ENCODE measurements around the gene CEBPG. TPM values are rescaled to one million over a fixed set of nuclear protein-coding genes. Genes with fewer than 3 reads are reported as not detected.

Gene CEBPG
- total and polyA plus RNA-seq, 2 donors = 16.8 to 21.0 TPM

DNA sequence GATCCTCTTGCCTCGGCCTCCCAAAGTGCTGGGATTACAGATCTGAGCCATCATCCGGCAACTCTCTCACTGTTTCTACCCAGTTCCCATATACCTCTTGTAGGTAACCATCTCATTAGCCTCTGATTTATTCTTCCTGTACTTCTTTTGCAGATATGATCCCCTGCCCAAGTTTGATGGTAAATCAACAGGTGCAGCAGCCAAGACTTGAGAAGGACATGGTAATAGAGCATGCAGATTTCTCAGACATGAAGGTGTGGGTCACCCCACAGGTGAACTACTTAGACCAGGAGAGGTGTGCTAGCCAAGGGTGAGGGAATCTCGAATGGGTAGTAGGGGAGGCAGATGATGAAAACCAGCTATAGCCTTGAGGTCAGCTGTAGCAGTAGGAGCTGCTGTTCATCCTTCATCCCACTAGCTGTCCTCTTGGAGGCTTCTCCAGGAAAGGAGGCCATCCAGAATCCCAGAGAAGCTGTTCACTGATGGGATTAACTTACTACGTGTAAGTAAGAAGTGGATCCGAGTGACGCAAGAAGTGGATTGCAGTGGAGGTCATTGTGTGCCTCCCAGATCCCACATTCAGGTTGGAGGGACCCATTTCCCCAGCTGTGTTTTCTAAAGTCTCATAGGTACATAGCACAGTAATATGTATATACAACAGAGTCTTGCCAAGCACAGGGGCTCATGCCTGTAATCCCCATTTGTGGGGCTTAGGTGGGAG, 10.8 kb upstream of the CEBPG start:
- Histone ChIP-seq H3K4me3 (ENCODE audit: low read length in 2 of 2) (no peak overlapping the region), H3K9me3 (ENCODE audit: control insufficient read depth in 2 of 2, insufficient read depth in 1 of 2, low read length in 1 of 2) (no peaks in the 10 kb centered on the region), H3K4me1 (ENCODE audit: control insufficient read depth in 2 of 2, insufficient read depth in 2 of 2, low read length in 2 of 2) (no peaks in the 10 kb centered on the region), H3K27ac (ENCODE audit: low read depth in 1 of 2, low read length in 1 of 2) (no peak overlapping the region), H3K27me3 (ENCODE audit: control insufficient read depth in 2 of 2, insufficient read depth in 1 of 2, low read length in 1 of 2) (peaks cover 0 to 4% of the 10 kb centered on the region in 2 donors), H3K36me3 (ENCODE audit: control insufficient read depth in 2 of 2, insufficient read depth in 2 of 2, low read length in 1 of 2) (no peaks in the 10 kb centered on the region)
- DNase-seq (ENCODE audit: low read depth in 6 of 9, low spot score in 9 of 9) = no peak
- WGBS = 94% methylated on average over 6 of the region's 6 CpGs

DNA sequence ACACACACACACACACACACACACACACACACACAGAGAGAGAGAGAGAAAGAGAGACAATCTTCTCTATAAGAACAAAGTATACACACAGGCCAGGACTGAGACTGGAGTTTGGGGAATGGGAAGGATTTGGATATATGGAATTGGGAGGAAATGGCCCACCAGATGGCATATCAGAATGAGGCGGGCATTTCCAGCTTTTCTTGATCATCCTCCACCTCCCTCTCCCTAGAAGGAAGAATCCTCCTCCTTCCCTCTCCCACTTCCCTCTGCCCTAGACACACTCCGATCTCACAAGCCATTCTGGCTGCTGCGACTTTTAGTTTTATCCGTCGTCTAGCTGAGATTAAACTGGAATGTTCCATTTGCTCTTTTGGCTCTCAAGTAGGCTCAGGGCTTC, 10.0 kb upstream of the CEBPG start:
- H3K27ac ChIP-seq (ENCODE audit: low read depth in 1 of 2, low read length in 1 of 2) = no peak overlapping the region
- WGBS = 93% methylated on average over 5 of the region's 5 CpGs
- no peaks in the 10 kb centered on the region for H3K9me3 ChIP-seq (ENCODE audit: control insufficient read depth in 2 of 2, insufficient read depth in 1 of 2, low read length in 1 of 2)
- H3K4me1 ChIP-seq (ENCODE audit: control insufficient read depth in 2 of 2, insufficient read depth in 2 of 2, low read length in 2 of 2) = no peaks in the 10 kb centered on the region
- H3K4me3 ChIP-seq (ENCODE audit: low read length in 2 of 2) = no peak overlapping the region
- no peaks in the 10 kb centered on the region for H3K36me3 ChIP-seq (ENCODE audit: control insufficient read depth in 2 of 2, insufficient read depth in 2 of 2, low read length in 1 of 2)
- no peak for DNase-seq (ENCODE audit: low read depth in 6 of 9, low spot score in 9 of 9)
- peaks cover 0 to 4% of the 10 kb centered on the region in 2 donors for H3K27me3 ChIP-seq (ENCODE audit: control insufficient read depth in 2 of 2, insufficient read depth in 1 of 2, low read length in 1 of 2)

DNA sequence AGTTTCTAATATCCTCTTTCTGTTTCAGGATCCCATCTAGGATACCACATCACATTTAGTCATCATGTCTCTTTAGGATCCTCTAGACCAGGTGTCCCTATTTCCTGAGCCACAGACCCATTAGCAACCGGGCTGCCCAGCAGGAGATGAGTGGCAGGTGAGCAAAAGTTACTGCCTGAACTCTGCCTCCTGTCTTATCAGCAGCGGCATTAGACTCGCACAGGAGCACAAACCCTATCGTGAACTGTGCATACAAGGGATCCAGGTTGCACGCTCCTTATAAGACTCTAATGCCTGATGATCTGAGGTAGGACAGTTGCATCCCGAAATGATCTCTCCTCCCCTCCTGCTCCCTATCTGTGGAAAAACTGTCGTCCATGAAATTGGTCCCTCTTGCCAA, 7.8 kb upstream of the CEBPG start:
- WGBS = 91% methylated on average over 7 of the region's 7 CpGs
- no peak for DNase-seq (ENCODE audit: low read depth in 6 of 9, low spot score in 9 of 9)

DNA sequence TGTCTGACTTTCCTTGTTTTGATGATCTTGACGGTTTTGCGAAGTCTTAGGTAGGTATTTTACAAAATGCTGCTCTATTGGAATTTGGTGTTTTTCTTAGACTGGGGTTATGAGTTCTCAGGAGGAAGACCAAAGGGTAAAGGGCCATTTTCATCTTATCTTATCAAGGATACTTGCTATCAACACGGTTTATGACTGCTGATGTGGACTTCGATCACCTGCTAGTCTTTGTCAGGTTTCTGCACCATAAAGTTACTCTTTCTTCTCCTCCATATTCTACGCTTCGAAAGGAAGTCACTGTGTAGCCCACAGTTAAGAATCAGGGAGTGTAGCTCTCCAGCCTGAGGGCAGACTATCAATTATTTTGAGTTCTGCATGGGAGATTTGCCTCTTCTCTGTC, 7.4 kb upstream of the CEBPG start:
- Histone ChIP-seq H3K36me3 (ENCODE audit: control insufficient read depth in 2 of 2, insufficient read depth in 2 of 2, low read length in 1 of 2) (no peaks in the 10 kb centered on the region), H3K4me3 (ENCODE audit: low read length in 2 of 2) (no peak overlapping the region), H3K27me3 (ENCODE audit: control insufficient read depth in 2 of 2, insufficient read depth in 1 of 2, low read length in 1 of 2) (peaks cover 0 to 15% of the 10 kb centered on the region in 2 donors), H3K9me3 (ENCODE audit: control insufficient read depth in 2 of 2, insufficient read depth in 1 of 2, low read length in 1 of 2) (no peaks in the 10 kb centered on the region), H3K4me1 (ENCODE audit: control insufficient read depth in 2 of 2, insufficient read depth in 2 of 2, low read length in 2 of 2) (no peaks in the 10 kb centered on the region), H3K27ac (ENCODE audit: low read depth in 1 of 2, low read length in 1 of 2) (no peak overlapping the region)
- WGBS = 80% methylated on average over 6 of the region's 6 CpGs
- no peak for DNase-seq (ENCODE audit: low read depth in 6 of 9, low spot score in 9 of 9)

More for the DNA sequence above, 7.8 kb upstream of the CEBPG start:
- no peak overlapping the region for H3K4me3 ChIP-seq (ENCODE audit: low read length in 2 of 2)
- no peaks in the 10 kb centered on the region for H3K9me3 ChIP-seq (ENCODE audit: control insufficient read depth in 2 of 2, insufficient read depth in 1 of 2, low read length in 1 of 2)
- H3K27ac ChIP-seq (ENCODE audit: low read depth in 1 of 2, low read length in 1 of 2) = no peak overlapping the region
- no peaks in the 10 kb centered on the region for H3K36me3 ChIP-seq (ENCODE audit: control insufficient read depth in 2 of 2, insufficient read depth in 2 of 2, low read length in 1 of 2)
- H3K4me1 ChIP-seq (ENCODE audit: control insufficient read depth in 2 of 2, insufficient read depth in 2 of 2, low read length in 2 of 2) = no peaks in the 10 kb centered on the region
- peaks cover 0 to 10% of the 10 kb centered on the region in 2 donors for H3K27me3 ChIP-seq (ENCODE audit: control insufficient read depth in 2 of 2, insufficient read depth in 1 of 2, low read length in 1 of 2)

DNA sequence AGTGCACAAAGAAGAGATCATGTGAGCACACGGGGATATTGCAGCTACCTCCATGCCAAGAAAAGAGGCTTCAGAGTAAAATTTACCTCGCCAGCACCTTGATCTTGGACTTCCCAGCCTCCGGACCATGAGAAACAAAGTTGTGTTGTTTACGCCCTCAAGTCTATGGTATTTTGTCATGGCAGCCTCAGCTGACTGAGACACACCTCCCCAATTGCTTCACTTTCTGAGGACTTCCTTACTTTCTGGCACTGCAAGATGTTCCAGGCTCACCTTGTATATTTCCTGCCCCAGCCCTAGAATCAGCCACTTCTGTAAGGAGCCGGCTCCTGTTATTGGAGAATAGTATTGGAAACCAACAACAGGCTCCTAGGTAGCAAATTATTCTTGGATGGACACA, 6.6 kb upstream of the CEBPG start:
- H3K27me3 ChIP-seq (ENCODE audit: control insufficient read depth in 2 of 2, insufficient read depth in 1 of 2, low read length in 1 of 2) = peaks cover 0 to 21% of the 10 kb centered on the region in 2 donors
- H3K4me1 ChIP-seq (ENCODE audit: control insufficient read depth in 2 of 2, insufficient read depth in 2 of 2, low read length in 2 of 2) = no peaks in the 10 kb centered on the region
- H3K4me3 ChIP-seq (ENCODE audit: low read length in 2 of 2) = no peak overlapping the region
- no peak for DNase-seq (ENCODE audit: low read depth in 6 of 9, low spot score in 9 of 9)
- WGBS = 90% methylated on average over 5 of the region's 5 CpGs
- H3K27ac ChIP-seq (ENCODE audit: low read depth in 1 of 2, low read length in 1 of 2) = no peak overlapping the region
- H3K36me3 ChIP-seq (ENCODE audit: control insufficient read depth in 2 of 2, insufficient read depth in 2 of 2, low read length in 1 of 2) = no peaks in the 10 kb centered on the region
- no peaks in the 10 kb centered on the region for H3K9me3 ChIP-seq (ENCODE audit: control insufficient read depth in 2 of 2, insufficient read depth in 1 of 2, low read length in 1 of 2)

DNA sequence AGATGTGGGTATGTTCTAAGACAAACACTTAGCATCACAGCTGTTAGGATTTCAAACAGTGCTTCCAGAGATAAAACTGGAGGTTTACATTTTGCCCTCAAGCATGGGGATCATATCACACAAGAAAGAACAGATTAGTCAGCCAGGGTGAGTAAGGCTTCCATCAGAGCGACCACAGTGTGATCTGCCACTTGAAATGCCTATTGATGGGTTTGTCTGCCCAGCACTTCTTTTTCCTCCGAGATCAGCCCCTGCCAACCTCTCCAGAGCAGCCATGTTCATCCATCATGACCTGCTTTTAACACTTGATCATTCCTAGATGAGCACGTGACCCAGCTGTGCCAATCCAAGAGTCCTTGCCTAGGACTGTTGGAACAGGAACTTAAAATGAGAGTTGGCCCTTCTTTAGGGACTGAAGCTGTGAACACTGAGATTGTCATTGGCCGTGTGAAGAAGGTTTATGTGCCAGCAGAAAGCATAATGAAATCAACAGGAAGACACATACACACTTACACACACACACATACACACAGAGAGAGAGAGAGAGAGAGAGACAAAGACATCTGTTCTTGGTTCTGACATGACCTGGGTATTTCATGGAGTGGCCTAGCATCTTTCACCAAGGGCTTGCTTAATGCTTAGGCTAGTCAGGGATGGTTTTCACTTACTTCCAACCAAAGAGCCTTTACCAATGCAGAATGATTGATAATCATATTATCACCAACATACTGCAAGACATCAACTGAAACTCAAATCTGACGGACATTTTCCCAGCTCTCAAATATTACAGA, 5.2 kb upstream of the CEBPG start:
- Histone ChIP-seq H3K36me3 (ENCODE audit: control insufficient read depth in 2 of 2, insufficient read depth in 2 of 2, low read length in 1 of 2) (no peaks in the 10 kb centered on the region), H3K4me3 (ENCODE audit: low read length in 2 of 2) (no peak overlapping the region), H3K9me3 (ENCODE audit: control insufficient read depth in 2 of 2, insufficient read depth in 1 of 2, low read length in 1 of 2) (no peaks in the 10 kb centered on the region), H3K27ac (ENCODE audit: low read depth in 1 of 2, low read length in 1 of 2) (no peak overlapping the region), H3K27me3 (ENCODE audit: control insufficient read depth in 2 of 2, insufficient read depth in 1 of 2, low read length in 1 of 2) (peaks cover 0 to 33% of the 10 kb centered on the region in 2 donors), H3K4me1 (ENCODE audit: control insufficient read depth in 2 of 2, insufficient read depth in 2 of 2, low read length in 2 of 2) (peaks cover 0 to 5% of the 10 kb centered on the region in 2 donors)
- WGBS = 86% methylated on average over 5 of the region's 5 CpGs
- no peak for DNase-seq (ENCODE audit: low read depth in 6 of 9, low spot score in 9 of 9)

DNA sequence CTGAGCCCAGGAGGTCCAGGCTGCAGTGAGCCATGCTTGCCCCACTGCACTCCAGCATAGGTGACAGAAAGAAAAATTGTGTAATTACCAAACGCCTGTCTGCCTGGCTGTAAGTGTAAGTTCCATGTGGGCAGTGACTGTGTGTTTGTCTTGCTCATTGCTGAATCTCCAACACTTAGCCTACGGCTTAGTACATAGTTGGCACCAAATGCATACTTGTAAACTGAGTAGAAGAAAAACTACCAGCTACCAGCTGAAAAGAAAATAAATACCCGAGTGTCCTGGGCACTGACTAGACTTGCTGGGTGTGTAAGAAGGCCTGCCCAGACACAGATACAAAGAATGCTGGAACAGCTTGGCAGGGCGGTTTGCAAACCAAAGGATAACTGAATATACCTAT, 2.7 kb upstream of the CEBPG start:
- 93% methylated on average over 4 of the region's 4 CpGs for WGBS
- Histone ChIP-seq H3K27ac (ENCODE audit: low read depth in 1 of 2, low read length in 1 of 2) (no peak overlapping the region), H3K9me3 (ENCODE audit: control insufficient read depth in 2 of 2, insufficient read depth in 1 of 2, low read length in 1 of 2) (no peaks in the 10 kb centered on the region), H3K4me1 (ENCODE audit: control insufficient read depth in 2 of 2, insufficient read depth in 2 of 2, low read length in 2 of 2) (peaks cover 6 to 12% of the 10 kb centered on the region in 2 donors), H3K36me3 (ENCODE audit: control insufficient read depth in 2 of 2, insufficient read depth in 2 of 2, low read length in 1 of 2) (no peaks in the 10 kb centered on the region), H3K4me3 (ENCODE audit: low read length in 2 of 2) (no peak overlapping the region), H3K27me3 (ENCODE audit: control insufficient read depth in 2 of 2, insufficient read depth in 1 of 2, low read length in 1 of 2) (peaks cover 0 to 30% of the 10 kb centered on the region in 2 donors)
- DNase-seq (ENCODE audit: low read depth in 6 of 9, low spot score in 9 of 9) = no peak

DNA sequence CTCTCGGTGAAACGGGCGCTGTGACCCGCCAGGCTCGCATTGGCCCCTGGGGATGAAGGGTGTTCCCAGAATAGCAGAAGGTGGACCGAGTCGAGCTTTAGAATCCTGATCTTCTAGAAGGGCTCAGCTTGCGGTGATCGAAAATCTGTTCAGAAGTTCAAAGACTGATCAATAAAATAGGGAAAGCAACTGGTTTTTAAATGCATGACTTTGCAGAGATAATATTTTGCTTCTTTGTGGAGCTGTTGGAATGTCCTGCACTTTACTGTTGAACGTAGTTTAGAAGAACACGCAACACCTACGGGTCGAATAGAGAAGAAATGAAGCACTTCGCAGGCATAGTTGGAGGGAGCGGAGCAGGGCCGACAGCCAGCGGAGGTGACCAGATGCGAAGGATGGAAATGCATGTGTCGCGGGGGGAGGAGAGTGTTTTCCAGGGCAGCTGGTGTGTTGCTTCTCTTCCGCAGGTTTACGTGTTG, 766 bp downstream of the CEBPG start:
- H3K4me3 ChIP-seq (ENCODE audit: low read length in 2 of 2) = peak overlapping the region; percentile 57 to 58
- peaks cover 9 to 15% of the 10 kb centered on the region in 2 donors for H3K4me1 ChIP-seq (ENCODE audit: control insufficient read depth in 2 of 2, insufficient read depth in 2 of 2, low read length in 2 of 2)
- peaks cover 2% of the 10 kb centered on the region in 2 donors for H3K36me3 ChIP-seq (ENCODE audit: control insufficient read depth in 2 of 2, insufficient read depth in 2 of 2, low read length in 1 of 2)
- 2% methylated on average over 22 of the region's 22 CpGs for WGBS
- peak overlapping the region in 1 of 2 donors; percentile 88 for H3K27ac ChIP-seq (ENCODE audit: low read depth in 1 of 2, low read length in 1 of 2)
- H3K9me3 ChIP-seq (ENCODE audit: control insufficient read depth in 2 of 2, insufficient read depth in 1 of 2, low read length in 1 of 2) = no peaks in the 10 kb centered on the region
- peak in 4 of 9 donors; percentile 6 to 20 (median 14) for DNase-seq (ENCODE audit: low read depth in 6 of 9, low spot score in 9 of 9)
- peaks cover 0 to 29% of the 10 kb centered on the region in 2 donors for H3K27me3 ChIP-seq (ENCODE audit: control insufficient read depth in 2 of 2, insufficient read depth in 1 of 2, low read length in 1 of 2)

All from thymus (tissue), 11 donors.